ENCODE results near the gene BTNL3.
"Not testable (repeated sequence)": the region's sequence is repeated elsewhere in the genome, so short reads cannot be mapped to it uniquely, and the experiment has no call there.

Gene BTNL3

DNA sequence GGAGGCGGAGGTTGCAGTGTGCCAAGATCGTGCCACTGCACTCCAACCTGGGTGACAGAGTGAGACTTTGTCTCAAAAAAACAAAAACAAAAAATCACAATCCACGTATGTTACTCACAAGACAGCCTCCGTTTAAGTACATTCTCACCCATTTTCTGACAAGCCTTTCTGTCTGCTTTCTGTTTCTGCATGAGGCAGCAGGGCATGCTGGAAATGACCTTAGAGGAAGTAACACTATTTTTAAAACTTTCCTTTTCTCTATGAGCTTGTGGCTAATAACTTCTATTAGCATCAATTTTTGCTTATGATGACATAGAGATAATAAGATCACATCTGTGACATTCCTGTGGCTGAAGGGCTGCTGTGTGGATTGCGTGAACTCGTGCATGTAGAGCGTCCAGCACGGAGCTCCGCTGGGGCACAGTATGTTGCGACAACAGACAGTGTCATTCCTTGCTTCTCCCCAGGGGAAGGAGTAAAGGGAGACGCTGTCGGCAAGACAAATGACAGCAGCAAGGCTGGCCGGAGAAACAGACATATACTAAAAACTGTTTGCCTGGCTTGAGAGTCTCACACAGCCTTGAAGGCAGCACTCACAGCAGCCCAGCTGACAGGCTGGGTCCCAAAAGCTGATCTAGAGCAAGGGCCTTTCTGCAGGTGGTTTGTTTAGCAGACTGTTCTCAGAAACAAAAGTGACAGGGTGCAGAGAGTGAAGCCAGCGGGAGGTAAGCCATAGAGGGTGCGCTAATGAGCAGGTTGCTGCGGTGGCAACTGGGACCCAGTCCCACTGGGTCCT, 1.6 kb downstream of the BTNL3 start:
- no peak overlapping the region for H3K4me3 ChIP-seq (ENCODE audit: control insufficient read depth, low read depth, low read length)
- TF ChIP-seq, protein P1, sequence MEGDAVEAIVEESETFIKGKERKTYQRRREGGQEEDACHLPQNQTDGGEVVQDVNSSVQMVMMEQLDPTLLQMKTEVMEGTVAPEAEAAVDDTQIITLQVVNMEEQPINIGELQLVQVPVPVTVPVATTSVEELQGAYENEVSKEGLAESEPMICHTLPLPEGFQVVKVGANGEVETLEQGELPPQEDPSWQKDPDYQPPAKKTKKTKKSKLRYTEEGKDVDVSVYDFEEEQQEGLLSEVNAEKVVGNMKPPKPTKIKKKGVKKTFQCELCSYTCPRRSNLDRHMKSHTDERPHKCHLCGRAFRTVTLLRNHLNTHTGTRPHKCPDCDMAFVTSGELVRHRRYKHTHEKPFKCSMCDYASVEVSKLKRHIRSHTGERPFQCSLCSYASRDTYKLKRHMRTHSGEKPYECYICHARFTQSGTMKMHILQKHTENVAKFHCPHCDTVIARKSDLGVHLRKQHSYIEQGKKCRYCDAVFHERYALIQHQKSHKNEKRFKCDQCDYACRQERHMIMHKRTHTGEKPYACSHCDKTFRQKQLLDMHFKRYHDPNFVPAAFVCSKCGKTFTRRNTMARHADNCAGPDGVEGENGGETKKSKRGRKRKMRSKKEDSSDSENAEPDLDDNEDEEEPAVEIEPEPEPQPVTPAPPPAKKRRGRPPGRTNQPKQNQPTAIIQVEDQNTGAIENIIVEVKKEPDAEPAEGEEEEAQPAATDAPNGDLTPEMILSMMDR (conservative IDR thresholded peaks at IDR 0.05; ENCODE audit: control insufficient read depth, insufficient read depth, low read depth, low read length), result no peak
- DNase-seq (ENCODE audit: low read depth), result no peak

DNA sequence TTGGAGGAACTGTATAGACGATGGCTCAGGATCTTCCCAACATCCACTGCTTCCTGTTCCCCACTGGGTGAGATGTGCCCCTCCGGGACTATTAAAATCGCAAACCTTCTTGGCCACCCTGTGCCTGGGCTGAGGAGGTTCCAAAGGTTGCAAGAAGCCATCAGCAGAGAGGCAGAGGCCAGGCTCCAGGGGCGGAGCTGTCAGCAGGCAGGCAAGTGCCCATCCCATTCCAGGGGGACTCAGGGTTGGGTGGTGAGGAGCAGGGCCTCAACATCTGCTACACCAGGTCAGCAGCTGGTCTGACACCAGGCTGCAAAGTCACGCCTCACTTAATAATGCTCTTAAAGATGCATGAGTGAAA, 2.2 kb downstream of the BTNL3 start:
- no peak for DNase-seq (ENCODE audit: low read depth)
- TF ChIP-seq, protein P1 (conservative IDR thresholded peaks at IDR 0.05; ENCODE audit: control insufficient read depth, insufficient read depth, low read depth, low read length), result no peak
- no peak overlapping the region for H3K4me3 ChIP-seq (ENCODE audit: control insufficient read depth, low read depth, low read length)

DNA sequence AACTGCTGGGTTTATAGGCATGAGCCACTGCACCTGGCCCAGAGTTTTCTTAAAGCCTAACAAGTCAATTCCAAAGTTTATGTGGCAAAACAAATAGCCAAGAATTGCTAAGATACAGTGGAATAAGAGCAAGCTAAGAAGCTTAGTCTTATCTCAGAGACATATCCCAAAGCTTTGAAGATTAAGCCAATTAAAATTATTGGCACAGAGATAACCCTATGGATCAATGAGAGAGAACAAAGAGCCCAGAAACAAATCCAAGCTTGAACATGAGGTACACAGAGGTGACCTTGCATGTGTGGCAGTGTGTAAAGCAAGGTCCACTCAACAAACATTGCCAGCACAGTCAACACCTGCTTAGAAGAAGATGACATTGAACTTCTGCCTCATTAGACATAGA, 13.3 kb downstream of the BTNL3 start:
- TF ChIP-seq, protein P1 (conservative IDR thresholded peaks at IDR 0.05; ENCODE audit: control insufficient read depth, insufficient read depth, low read depth, low read length), result no peak
- no peak overlapping the region for H3K4me3 ChIP-seq (ENCODE audit: control insufficient read depth, low read depth, low read length)
- no peak for DNase-seq (ENCODE audit: low read depth)

DNA sequence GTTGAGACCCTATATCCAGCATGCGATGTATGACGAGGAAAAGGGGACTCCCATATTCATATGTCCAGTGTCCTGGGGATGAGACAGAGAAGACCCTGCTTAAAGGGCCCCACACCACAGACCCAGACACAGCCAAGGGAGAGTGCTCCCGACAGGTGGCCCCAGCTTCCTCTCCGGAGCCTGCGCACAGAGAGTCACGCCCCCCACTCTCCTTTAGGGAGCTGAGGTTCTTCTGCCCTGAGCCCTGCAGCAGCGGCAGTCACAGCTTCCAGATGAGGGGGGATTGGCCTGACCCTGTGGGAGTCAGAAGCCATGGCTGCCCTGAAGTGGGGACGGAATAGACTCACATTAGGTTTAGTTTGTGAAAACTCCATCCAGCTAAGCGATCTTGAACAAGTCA, 17.1 kb downstream of the BTNL3 start:
- no peak for DNase-seq (ENCODE audit: low read depth)
- no peak overlapping the region for H3K4me3 ChIP-seq (ENCODE audit: control insufficient read depth, low read depth, low read length)
- TF ChIP-seq, protein P1 (conservative IDR thresholded peaks at IDR 0.05; ENCODE audit: control insufficient read depth, insufficient read depth, low read depth, low read length), result no peak

DNA sequence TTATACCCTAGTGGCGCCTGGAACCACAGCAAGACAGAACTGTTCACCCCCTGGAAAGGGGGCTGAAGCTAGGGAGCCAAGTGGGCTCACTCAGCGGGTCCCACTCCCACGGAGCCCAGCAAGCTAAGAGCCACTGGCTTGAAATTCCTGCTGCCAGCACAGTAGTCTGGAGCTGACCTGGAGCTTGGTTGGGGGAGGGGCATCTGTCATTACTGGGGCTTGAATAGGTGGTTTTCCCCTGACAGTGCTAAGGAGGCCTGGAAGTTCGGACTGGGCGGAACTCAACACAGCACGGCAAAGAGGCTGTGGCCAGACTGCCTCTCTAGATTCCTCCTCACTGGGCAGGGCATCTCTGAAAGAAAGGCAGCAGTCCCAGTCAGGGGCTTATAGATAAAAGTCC, 19.5 kb downstream of the BTNL3 start:
- TF ChIP-seq, protein P1 (conservative IDR thresholded peaks at IDR 0.05; ENCODE audit: control insufficient read depth, insufficient read depth, low read depth, low read length), result no peak
- H3K4me3 ChIP-seq (ENCODE audit: control insufficient read depth, low read depth, low read length), result no peak overlapping the region
- no peak for DNase-seq (ENCODE audit: low read depth)

DNA sequence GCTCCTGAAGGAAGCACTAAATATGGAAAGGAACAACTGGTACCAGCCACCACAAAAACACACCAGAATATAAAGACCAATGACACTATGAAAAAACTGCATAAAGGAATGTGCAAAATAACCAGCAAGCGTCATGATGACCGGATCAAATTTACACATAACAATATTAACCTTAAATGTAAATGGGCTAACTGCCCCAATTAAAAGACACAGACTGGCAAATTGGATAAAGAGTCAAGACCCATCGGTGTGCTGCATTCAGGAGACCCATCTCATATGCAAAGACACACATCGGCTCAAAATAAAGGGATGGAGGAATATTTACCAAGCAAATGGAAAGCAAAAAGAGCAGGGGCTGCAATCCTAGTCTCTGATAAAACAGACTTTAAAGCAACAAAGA, 21.4 kb downstream of the BTNL3 start:
- DNase-seq (ENCODE audit: low read depth); H3K4me3 ChIP-seq (ENCODE audit: control insufficient read depth, low read depth, low read length): not testable (repeated sequence)

DNA sequence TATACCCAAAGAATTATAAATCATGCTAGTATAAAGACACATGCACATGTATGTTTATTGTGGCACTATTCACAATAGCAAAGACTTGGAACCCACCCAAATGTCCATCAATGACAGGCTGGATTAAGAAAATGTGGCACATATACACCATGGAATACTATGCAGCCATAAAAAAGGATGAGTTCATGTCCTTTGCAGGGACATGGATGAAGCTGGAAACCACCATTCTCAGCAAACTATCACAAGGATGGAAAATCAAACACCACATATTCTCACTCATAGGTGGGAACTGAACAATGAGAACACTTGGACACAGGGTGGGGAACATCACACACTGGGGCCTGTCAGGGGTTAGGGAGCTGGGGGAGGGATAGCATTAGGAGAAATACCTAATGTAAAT, 26.0 kb downstream of the BTNL3 start:
- not testable (repeated sequence) for DNase-seq (ENCODE audit: low read depth); H3K4me3 ChIP-seq (ENCODE audit: control insufficient read depth, low read depth, low read length)

DNA sequence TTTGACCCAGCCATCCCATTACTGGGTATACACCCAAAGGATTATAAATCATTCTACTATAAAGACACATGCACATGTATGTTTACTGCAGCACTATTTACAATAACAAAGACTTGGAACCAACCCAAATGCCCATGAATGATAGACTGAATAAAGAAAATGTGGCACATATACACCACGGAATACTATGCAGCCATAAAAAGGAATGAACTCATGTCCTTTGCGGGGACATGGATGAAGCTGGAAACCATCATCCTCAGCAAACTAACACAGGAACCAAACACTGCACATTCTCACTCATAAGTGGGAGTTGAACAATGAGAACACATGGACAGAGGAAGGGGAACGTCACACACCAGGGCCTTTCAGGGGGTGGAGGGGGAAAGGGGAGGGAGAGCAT, 28.8 kb downstream of the BTNL3 start:
- H3K4me3 ChIP-seq (ENCODE audit: control insufficient read depth, low read depth, low read length); DNase-seq (ENCODE audit: low read depth): not testable (repeated sequence)
